ENCODE measurements around the gene LMO1. TPM values are rescaled to one million over a fixed set of nuclear protein-coding genes. Genes with fewer than 3 reads are reported as not detected.

Gene LMO1
- polyA plus RNA-seq, 1 donor (not counting 4 experiments of a cell fraction or from before 2014, with no cell fraction given) = 0.08 TPM

GRCh38 chr11:8283100-8283464 is 19.4 kb upstream of the LMO1 start:
- dilution Hi-C loops (cut with MboI; ENCODE audit: extremely low pct_ligation_motif_present, low sequenced_read_pairs) = no loop called here
- H3K36me3 ChIP-seq (ENCODE audit: control insufficient read depth in 2 of 2, extremely low read depth in 1 of 2, insufficient read depth in 2 of 2, low read length in 2 of 2) = no peaks in the 10 kb centered on the region
- H3K4me1 ChIP-seq (ENCODE audit: control insufficient read depth, extremely low read depth, insufficient read depth, low read length) = peaks cover 3% of the 10 kb centered on the region
- no peaks in the 10 kb centered on the region for H3K9me3 ChIP-seq (ENCODE audit: control insufficient read depth, low read depth, low read length)
- DNase-seq (ENCODE audit: low read depth, low spot score) (no peak), FAIRE-seq (no peak)
- H3K27ac ChIP-seq (ENCODE audit: control insufficient read depth, insufficient read depth, low read length) = no peak overlapping the region
- no peak overlapping the region for H3K4me2 ChIP-seq (ENCODE audit: control insufficient read depth, extremely low read depth, insufficient read depth, low read depth, low read length)
- no peaks in the 10 kb centered on the region for H4K20me1 ChIP-seq (ENCODE audit: control insufficient read depth, extremely low read depth, insufficient read depth, low read length)
- TF ChIP-seq CTCF (optimal IDR thresholded peaks at IDR 0.05 in 1 of 3, IDR thresholded peaks at IDR 0.05 in 1 of 3, conservative IDR thresholded peaks at IDR 0.05 in 1 of 3; ENCODE audit: extremely low read depth in 1 of 3, insufficient read depth in 2 of 3, low read length in 3 of 3) (no peak), EZH2 (IDR thresholded peaks at IDR 0.05; ENCODE audit: low read length) (no peak)
- H3K9ac ChIP-seq (ENCODE audit: control insufficient read depth, extremely low read depth, insufficient read depth, low read length) = no peak overlapping the region
- no peak overlapping the region for H2AFZ ChIP-seq (ENCODE audit: control insufficient read depth, low read length)
- no peaks in the 10 kb centered on the region for H3K9me1 ChIP-seq (ENCODE audit: control insufficient read depth, extremely low read depth, insufficient read depth, low read length)
- no peaks in the 10 kb centered on the region for H3K79me2 ChIP-seq (ENCODE audit: control insufficient read depth, insufficient read depth, low read length)
- H3K4me3 ChIP-seq (ENCODE audit: control insufficient read depth in 2 of 3, extremely low read depth in 1 of 3, insufficient read depth in 2 of 3, low read depth in 1 of 3, low read length in 3 of 3) = no peak overlapping the region
- H3K27me3 ChIP-seq (ENCODE audit: control insufficient read depth, extremely low read depth, insufficient read depth, low read length) = peaks cover 10% of the 10 kb centered on the region

GRCh38 chr11:8282631-8283030 is 19.0 kb upstream of the LMO1 start:
- Histone ChIP-seq H3K9me1 (ENCODE audit: control insufficient read depth, extremely low read depth, insufficient read depth, low read length) (no peaks in the 10 kb centered on the region), H3K4me3 (ENCODE audit: control insufficient read depth in 2 of 3, extremely low read depth in 1 of 3, insufficient read depth in 2 of 3, low read depth in 1 of 3, low read length in 3 of 3) (no peak overlapping the region), H3K4me2 (ENCODE audit: control insufficient read depth, extremely low read depth, insufficient read depth, low read depth, low read length) (no peak overlapping the region), H3K27ac (ENCODE audit: control insufficient read depth, insufficient read depth, low read length) (no peak overlapping the region), H3K9ac (ENCODE audit: control insufficient read depth, extremely low read depth, insufficient read depth, low read length) (no peak overlapping the region), H3K4me1 (ENCODE audit: control insufficient read depth, extremely low read depth, insufficient read depth, low read length) (peaks cover 8% of the 10 kb centered on the region), H2AFZ (ENCODE audit: control insufficient read depth, low read length) (no peak overlapping the region), H3K9me3 (ENCODE audit: control insufficient read depth, low read depth, low read length) (no peaks in the 10 kb centered on the region), H3K27me3 (ENCODE audit: control insufficient read depth, extremely low read depth, insufficient read depth, low read length) (peaks cover 10% of the 10 kb centered on the region), H4K20me1 (ENCODE audit: control insufficient read depth, extremely low read depth, insufficient read depth, low read length) (no peaks in the 10 kb centered on the region), H3K79me2 (ENCODE audit: control insufficient read depth, insufficient read depth, low read length) (no peaks in the 10 kb centered on the region), H3K36me3 (ENCODE audit: control insufficient read depth in 2 of 2, extremely low read depth in 1 of 2, insufficient read depth in 2 of 2, low read length in 2 of 2) (no peaks in the 10 kb centered on the region)
- DNase-seq (ENCODE audit: low read depth, low spot score) (no peak), FAIRE-seq (no peak)
- TF ChIP-seq EZH2 (IDR thresholded peaks at IDR 0.05; ENCODE audit: low read length) = no peak
- no peak for TF ChIP-seq CTCF (optimal IDR thresholded peaks at IDR 0.05 in 1 of 3, IDR thresholded peaks at IDR 0.05 in 1 of 3, conservative IDR thresholded peaks at IDR 0.05 in 1 of 3; ENCODE audit: extremely low read depth in 1 of 3, insufficient read depth in 2 of 3, low read length in 3 of 3)
- dilution Hi-C loops (cut with MboI; ENCODE audit: extremely low pct_ligation_motif_present, low sequenced_read_pairs) = no loop called here

Data from keratinocyte (primary cell).